COLO829 (cell line): ENCODE results near the gene FRMD5.

ENCODE experiments used
- DNase-seq: peaks from one replicate; pipeline ENCODE4 v3.0.0; 2012; ENCODE audit warnings: low spot score

FRMD5 gene

GRCh38 chr15:43974852-43975251 lies 220.2 kb downstream of the FRMD5 start:
- no peak for DNase-seq

GRCh38 chr15:43969802-43970375 lies 225.2 kb downstream of the FRMD5 start:
- DNase-seq = no peak

- DNase-seq = no peak
Measured at GRCh38 chr15:43968551-43968950, 226.5 kb downstream of the FRMD5 start.

- no peak for DNase-seq
Measured at GRCh38 chr15:43966646-43967045, 228.4 kb downstream of the FRMD5 start.

GRCh38 chr15:43958861-43959330 lies 236.2 kb downstream of the FRMD5 start:
- peak; percentile 53 for DNase-seq

- no peak for DNase-seq
Measured at GRCh38 chr15:43957724-43958123, 237.3 kb downstream of the FRMD5 start.

GRCh38 chr15:43955140-43955539 lies 239.9 kb downstream of the FRMD5 start:
- DNase-seq = no peak

GRCh38 chr15:43954181-43954621 lies 240.9 kb downstream of the FRMD5 start:
- DNase-seq = no peak

- DNase-seq = no peak
Measured at GRCh38 chr15:43953402-43953801, 241.7 kb downstream of the FRMD5 start.

GRCh38 chr15:43950531-43950930 lies 244.5 kb downstream of the FRMD5 start:
- no peak for DNase-seq

GRCh38 chr15:43948691-43949325 lies 246.3 kb downstream of the FRMD5 start:
- no peak for DNase-seq

- no peak for DNase-seq
Measured at GRCh38 chr15:43943511-43943910, 251.6 kb downstream of the FRMD5 start.

- no peak for DNase-seq
Measured at GRCh38 chr15:43942194-43942593, 252.9 kb downstream of the FRMD5 start.

- DNase-seq = no peak
Measured at GRCh38 chr15:43941555-43941954, 253.5 kb downstream of the FRMD5 start.

GRCh38 chr15:43941071-43941470 lies 254.0 kb downstream of the FRMD5 start:
- no peak for DNase-seq

GRCh38 chr15:43939070-43939469 lies 256.0 kb downstream of the FRMD5 start:
- DNase-seq = peak; percentile 32

GRCh38 chr15:43934480-43934879 lies 260.6 kb downstream of the FRMD5 start:
- DNase-seq = peak; percentile 46

- DNase-seq = no peak
Measured at GRCh38 chr15:43932907-43933306, 262.2 kb downstream of the FRMD5 start.

- no peak for DNase-seq
Measured at GRCh38 chr15:43931790-43932435, 263.2 kb downstream of the FRMD5 start.

- DNase-seq = no peak
Measured at GRCh38 chr15:43931119-43931518, 264.0 kb downstream of the FRMD5 start.

GRCh38 chr15:43930556-43930955 lies 264.5 kb downstream of the FRMD5 start:
- no peak for DNase-seq

GRCh38 chr15:43930079-43930478 lies 265.0 kb downstream of the FRMD5 start:
- no peak for DNase-seq

- DNase-seq = no peak
Measured at GRCh38 chr15:43928152-43928551, 266.9 kb downstream of the FRMD5 start.
